HEK293 (cell line): ENCODE measurements around the gene DYNLT3.

Source experiments
- CTCF ChIA-PET: fragments of 350-600 bp; formaldehyde crosslinking; extraction: SDS; loops from one replicate; lab custom pipeline; 2021; ENCODE audit warnings: antibody characterized with exemption; lab: Yijun Ruan, JAX
- POLR2A ChIA-PET: fragments of 300-600 bp; formaldehyde crosslinking; extraction: SDS; loops from one replicate; lab custom pipeline; 2020; ENCODE audit warnings: antibody characterized with exemption, inconsistent platforms; lab: Yijun Ruan, JAX
- H3K27ac ChIP-seq: fragments of 200-500 bp; sonication (Bioruptor generic); 2 replicates; pipeline ENCODE4 v1.5.1; 2014; ENCODE audit warnings: low read depth, low read length, control low read depth, inconsistent platforms; ENCODE audit errors: extremely low read depth
- H3K36me3 ChIP-seq, 2 experiments: fragments of 200-500 bp in 1 of 2; sonication (Bioruptor generic) in 1 of 2; 1 replicate in 1 of 2; 2 replicates in 1 of 2; pipeline ENCODE4 v1.5.1; 2014 to 2017; ENCODE audit warnings: inconsistent platforms in 2 of 2, low read length in 2 of 2; ENCODE audit not compliant: control insufficient read depth in 2 of 2, insufficient read depth in 1 of 2
- H3K4me1 ChIP-seq: fragments of 200-500 bp; sonication (Bioruptor generic); 2 replicates; pipeline ENCODE4 v1.5.1; 2014; ENCODE audit warnings: mild to moderate bottlenecking, low read length, inconsistent platforms; ENCODE audit not compliant: control insufficient read depth, insufficient read depth
- H3K4me3 ChIP-seq: 2 replicates; pipeline ENCODE4 v1.5.1; 2011; ENCODE audit warnings: low read depth, mild to moderate bottlenecking, control low read depth, low read length, moderate library complexity
- H3K9me3 ChIP-seq: fragments of 200-500 bp; sonication (Bioruptor generic); 2 replicates; pipeline ENCODE4 v1.5.1; 2014; ENCODE audit warnings: low read depth, low read length, inconsistent platforms; ENCODE audit not compliant: control insufficient read depth, insufficient read depth
- MYNN ChIP-seq: fragments of 450-650 bp; formaldehyde crosslinking; IDR thresholded peaks from 2 replicates; pipeline ENCODE4 v1.5.1; 2016; ENCODE audit warnings: missing biosample characterization, missing genetic modification characterization, borderline replicate concordance
- PRDM1 ChIP-seq: fragments of 450-650 bp; formaldehyde crosslinking; IDR thresholded peaks from 2 replicates; pipeline ENCODE4; 2016; ENCODE audit warnings: missing biosample characterization, missing genetic modification characterization
- PRDM6 ChIP-seq: fragments of 450-650 bp; formaldehyde crosslinking; IDR thresholded peaks from 2 replicates; pipeline ENCODE4 v1.5.1; 2017; ENCODE audit warnings: missing biosample characterization, missing genetic modification characterization
- ZBTB20 ChIP-seq: fragments of 450-650 bp; formaldehyde crosslinking; IDR thresholded peaks from 2 replicates; pipeline ENCODE4 v1.5.1; 2016; ENCODE audit warnings: missing biosample characterization, missing genetic modification characterization
- ZNF10 ChIP-seq: fragments of 450-650 bp; formaldehyde crosslinking; IDR thresholded peaks from 2 replicates; pipeline ENCODE4 v1.5.1; 2017; ENCODE audit warnings: missing biosample characterization, missing genetic modification characterization
- ZNF112 ChIP-seq: fragments of 450-650 bp; formaldehyde crosslinking; IDR thresholded peaks from 2 replicates; pipeline ENCODE4 v1.5.0; 2017; ENCODE audit warnings: missing biosample characterization, missing genetic modification characterization
- ZNF148 ChIP-seq: fragments of 450-650 bp; formaldehyde crosslinking; IDR thresholded peaks from 2 replicates; pipeline ENCODE4 v1.5.0; 2017; ENCODE audit warnings: missing biosample characterization, missing genetic modification characterization, borderline replicate concordance
- ZNF157 ChIP-seq: fragments of 450-650 bp; formaldehyde crosslinking; IDR thresholded peaks from 2 replicates; pipeline ENCODE4 v1.5.1; 2016; ENCODE audit warnings: missing biosample characterization, missing genetic modification characterization
- ZNF18 ChIP-seq: fragments of 450-650 bp; formaldehyde crosslinking; IDR thresholded peaks from 2 replicates; pipeline ENCODE4 v1.5.1; 2016; ENCODE audit warnings: missing biosample characterization, missing genetic modification characterization
- ZNF202 ChIP-seq: fragments of 450-650 bp; formaldehyde crosslinking; IDR thresholded peaks from 2 replicates; pipeline ENCODE4 v1.5.1; 2016; ENCODE audit warnings: missing biosample characterization, missing genetic modification characterization, borderline replicate concordance
- ZNF341 ChIP-seq: fragments of 450-650 bp; formaldehyde crosslinking; IDR thresholded peaks from 2 replicates; pipeline ENCODE4; 2016; ENCODE audit warnings: low read depth, missing biosample characterization, missing genetic modification characterization
- ZNF391 ChIP-seq: fragments of 450-650 bp; formaldehyde crosslinking; IDR thresholded peaks from 2 replicates; pipeline ENCODE4 v1.5.1; 2016; ENCODE audit warnings: low read depth, missing biosample characterization, missing genetic modification characterization, borderline replicate concordance
- ZNF521 ChIP-seq: fragments of 450-650 bp; formaldehyde crosslinking; IDR thresholded peaks from 2 replicates; pipeline ENCODE4 v1.5.1; 2017; ENCODE audit warnings: missing biosample characterization, mild to moderate bottlenecking, missing genetic modification characterization
- ZNF660 ChIP-seq: fragments of 450-650 bp; IDR thresholded peaks from 2 replicates; pipeline ENCODE4 v1.5.1; 2018; ENCODE audit warnings: missing biosample characterization, mild to moderate bottlenecking, missing genetic modification characterization
- ZNF664 ChIP-seq: fragments of 450-650 bp; formaldehyde crosslinking; IDR thresholded peaks from 2 replicates; pipeline ENCODE4 v1.5.1; 2016; ENCODE audit warnings: missing biosample characterization, missing genetic modification characterization
- ZNF701 ChIP-seq: fragments of 450-650 bp; formaldehyde crosslinking; IDR thresholded peaks from 2 replicates; pipeline ENCODE4 v1.5.1; 2016; ENCODE audit warnings: missing biosample characterization, missing genetic modification characterization
- ZNF704 ChIP-seq: fragments of 450-650 bp; formaldehyde crosslinking; IDR thresholded peaks from 2 replicates; pipeline ENCODE4 v1.5.1; 2016; ENCODE audit warnings: missing biosample characterization, missing genetic modification characterization
- ZNF707 ChIP-seq: fragments of 450-650 bp; formaldehyde crosslinking; IDR thresholded peaks from 2 replicates; pipeline ENCODE4 v1.5.1; 2016; ENCODE audit warnings: missing biosample characterization, missing genetic modification characterization
- ZNF76 ChIP-seq: fragments of 450-650 bp; formaldehyde crosslinking; IDR thresholded peaks from 2 replicates; pipeline ENCODE4; 2016; ENCODE audit warnings: low read depth, missing biosample characterization, missing genetic modification characterization, borderline replicate concordance
- ZNF777 ChIP-seq: fragments of 450-650 bp; formaldehyde crosslinking; IDR thresholded peaks from 2 replicates; pipeline ENCODE4 v1.5.1; 2017; ENCODE audit warnings: missing biosample characterization, missing genetic modification characterization, borderline replicate concordance
- TF ChIP-seq, protein P1 (sequence below): fragments of 450-650 bp; formaldehyde crosslinking; IDR thresholded peaks from 2 replicates; pipeline ENCODE4 v1.5.1; 2016; ENCODE audit warnings: missing biosample characterization, missing genetic modification characterization
- TF ChIP-seq, protein P2 (sequence below): fragments of 450-650 bp; formaldehyde crosslinking; IDR thresholded peaks from 2 replicates; pipeline ENCODE4 v1.5.1; 2016; ENCODE audit warnings: missing biosample characterization, missing genetic modification characterization

Gene DYNLT3

GRCh38 chrX:37860721-37861120 lies 13.3 kb upstream of the DYNLT3 start:
- Histone ChIP-seq H3K4me1 (no peaks in the 10 kb centered on the region), H3K36me3 (no peaks in the 10 kb centered on the region), H3K27ac (no peak overlapping the region), H3K9me3 (no peaks in the 10 kb centered on the region), H3K4me3 (no peak overlapping the region)
- ChIA-PET POLR2A (no interaction called here), CTCF (no interaction called here)
- TF ChIP-seq PRDM6 (tag by site-specific recombination) (no peak), ZNF701 (tag by site-specific recombination) (no peak), ZNF777 (tag by site-specific recombination) (no peak), MYNN (tag by site-specific recombination) (no peak), ZNF148 (tag by site-specific recombination) (no peak), ZNF391 (tag by site-specific recombination) (no peak)

DNA sequence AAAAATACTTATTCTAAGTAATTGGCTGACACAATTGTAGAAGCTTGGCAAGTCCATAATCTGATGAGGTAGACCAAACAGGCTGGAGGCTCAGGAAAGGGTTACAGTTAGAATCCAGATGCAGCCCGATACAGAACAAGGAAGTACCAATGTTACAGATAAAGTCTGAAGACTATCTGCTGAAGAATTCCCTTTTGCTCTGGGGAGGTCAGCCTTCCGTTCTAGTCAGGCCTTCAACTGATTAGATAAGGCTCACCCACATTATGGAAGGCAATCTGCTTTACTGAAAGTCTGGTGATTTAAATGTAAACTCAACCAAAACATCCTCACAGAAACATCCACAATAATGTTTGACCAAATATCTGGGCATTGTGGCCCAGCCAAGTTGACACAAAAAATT lies 7.4 kb upstream of the DYNLT3 start:
- ChIA-PET CTCF (no interaction called here), POLR2A (no interaction called here)
- Histone ChIP-seq H3K4me3 (no peak overlapping the region), H3K9me3 (no peaks in the 10 kb centered on the region), H3K27ac (no peak overlapping the region), H3K4me1 (no peaks in the 10 kb centered on the region), H3K36me3 (no peaks in the 10 kb centered on the region)
- TF ChIP-seq ZNF707 (tag by site-specific recombination) = no peak
- no peak for TF ChIP-seq ZNF341 (tag by site-specific recombination)
- peak; percentile 97 for TF ChIP-seq ZNF10 (tag by site-specific recombination)
- TF ChIP-seq ZNF18 (tag by site-specific recombination) = no peak
- TF ChIP-seq ZNF76 (tag by site-specific recombination) = no peak

DNA sequence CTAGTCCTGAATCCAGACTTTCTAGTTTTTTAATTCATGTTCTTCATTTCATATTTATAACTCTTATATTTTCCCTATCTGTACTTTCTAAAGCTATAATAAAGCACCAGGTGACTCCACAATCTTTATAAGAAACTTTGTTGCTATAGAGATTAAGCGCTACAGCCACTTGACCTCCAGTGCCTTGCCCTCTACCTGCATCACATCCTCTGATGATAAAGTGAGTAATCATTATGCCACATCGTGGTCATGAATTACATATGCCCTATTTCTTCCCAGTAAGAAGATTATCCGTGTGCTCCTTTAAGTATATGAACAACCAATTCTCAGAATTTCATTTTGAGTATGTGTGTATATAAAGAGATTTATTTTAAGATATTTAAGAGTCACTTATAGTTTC lies 6.8 kb upstream of the DYNLT3 start:
- H3K27ac ChIP-seq = no peak overlapping the region
- H3K36me3 ChIP-seq = no peaks in the 10 kb centered on the region
- H3K4me3 ChIP-seq = no peak overlapping the region
- POLR2A ChIA-PET = no interaction called here
- no peaks in the 10 kb centered on the region for H3K4me1 ChIP-seq
- no peaks in the 10 kb centered on the region for H3K9me3 ChIP-seq
- CTCF ChIA-PET = no interaction called here
- no peak for TF ChIP-seq ZBTB20 (tag by site-specific recombination)
- TF ChIP-seq, protein P1, sequence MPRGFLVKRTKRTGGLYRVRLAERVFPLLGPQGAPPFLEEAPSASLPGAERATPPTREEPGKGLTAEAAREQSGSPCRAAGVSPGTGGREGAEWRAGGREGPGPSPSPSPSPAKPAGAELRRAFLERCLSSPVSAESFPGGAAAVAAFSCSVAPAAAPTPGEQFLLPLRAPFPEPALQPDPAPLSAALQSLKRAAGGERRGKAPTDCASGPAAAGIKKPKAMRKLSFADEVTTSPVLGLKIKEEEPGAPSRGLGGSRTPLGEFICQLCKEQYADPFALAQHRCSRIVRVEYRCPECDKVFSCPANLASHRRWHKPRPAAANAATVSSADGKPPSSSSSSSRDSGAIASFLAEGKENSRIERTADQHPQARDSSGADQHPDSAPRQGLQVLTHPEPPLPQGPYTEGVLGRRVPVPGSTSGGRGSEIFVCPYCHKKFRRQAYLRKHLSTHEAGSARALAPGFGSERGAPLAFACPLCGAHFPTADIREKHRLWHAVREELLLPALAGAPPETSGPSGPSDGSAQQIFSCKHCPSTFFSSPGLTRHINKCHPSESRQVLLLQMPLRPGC (tag by site-specific recombination) = no peak
- TF ChIP-seq ZNF704 = no peak
- TF ChIP-seq, protein P2, sequence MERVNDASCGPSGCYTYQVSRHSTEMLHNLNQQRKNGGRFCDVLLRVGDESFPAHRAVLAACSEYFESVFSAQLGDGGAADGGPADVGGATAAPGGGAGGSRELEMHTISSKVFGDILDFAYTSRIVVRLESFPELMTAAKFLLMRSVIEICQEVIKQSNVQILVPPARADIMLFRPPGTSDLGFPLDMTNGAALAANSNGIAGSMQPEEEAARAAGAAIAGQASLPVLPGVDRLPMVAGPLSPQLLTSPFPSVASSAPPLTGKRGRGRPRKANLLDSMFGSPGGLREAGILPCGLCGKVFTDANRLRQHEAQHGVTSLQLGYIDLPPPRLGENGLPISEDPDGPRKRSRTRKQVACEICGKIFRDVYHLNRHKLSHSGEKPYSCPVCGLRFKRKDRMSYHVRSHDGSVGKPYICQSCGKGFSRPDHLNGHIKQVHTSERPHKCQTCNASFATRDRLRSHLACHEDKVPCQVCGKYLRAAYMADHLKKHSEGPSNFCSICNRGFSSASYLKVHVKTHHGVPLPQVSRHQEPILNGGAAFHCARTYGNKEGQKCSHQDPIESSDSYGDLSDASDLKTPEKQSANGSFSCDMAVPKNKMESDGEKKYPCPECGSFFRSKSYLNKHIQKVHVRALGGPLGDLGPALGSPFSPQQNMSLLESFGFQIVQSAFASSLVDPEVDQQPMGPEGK (tag by site-specific recombination) = no peak
- TF ChIP-seq ZNF112 = no peak
- TF ChIP-seq ZNF664 = no peak
- TF ChIP-seq ZNF660 (tag by site-specific recombination) = no peak
- TF ChIP-seq ZNF157 = no peak
- TF ChIP-seq ZNF76 (tag by site-specific recombination) = no peak
- TF ChIP-seq ZNF202 (tag by site-specific recombination) = no peak
- no peak for TF ChIP-seq ZNF521 (tag by site-specific recombination)
- no peak for TF ChIP-seq PRDM1 (tag by site-specific recombination)
